GM13977 (cell line): ENCODE measurements around the gene TOP2A.

Experiments
- DNase-seq: peaks from one replicate; pipeline ENCODE4 v3.0.0; 2012; ENCODE audit warnings: low spot score
- in situ Hi-C: fragments of 300-500 bp; cut with MboI; formaldehyde crosslinking; loops from one replicate; pipeline ENCODE4 v1.12.0; 2022; ENCODE audit warnings: low sequenced_read_pairs, low pct_unique_long_range_greater_than_20kb, mixed read lengths, inconsistent platforms; ENCODE audit not compliant: unreplicated experiment
- TF ChIP-seq, protein P1 (sequence below): IDR thresholded peaks from 2 replicates; pipeline ENCODE4 v1.5.1; 2012; ENCODE audit warnings: mild to moderate bottlenecking, control low read depth; ENCODE audit not compliant: insufficient read depth; ENCODE audit errors: extremely low read depth, missing control alignments

Gene TOP2A

DNA sequence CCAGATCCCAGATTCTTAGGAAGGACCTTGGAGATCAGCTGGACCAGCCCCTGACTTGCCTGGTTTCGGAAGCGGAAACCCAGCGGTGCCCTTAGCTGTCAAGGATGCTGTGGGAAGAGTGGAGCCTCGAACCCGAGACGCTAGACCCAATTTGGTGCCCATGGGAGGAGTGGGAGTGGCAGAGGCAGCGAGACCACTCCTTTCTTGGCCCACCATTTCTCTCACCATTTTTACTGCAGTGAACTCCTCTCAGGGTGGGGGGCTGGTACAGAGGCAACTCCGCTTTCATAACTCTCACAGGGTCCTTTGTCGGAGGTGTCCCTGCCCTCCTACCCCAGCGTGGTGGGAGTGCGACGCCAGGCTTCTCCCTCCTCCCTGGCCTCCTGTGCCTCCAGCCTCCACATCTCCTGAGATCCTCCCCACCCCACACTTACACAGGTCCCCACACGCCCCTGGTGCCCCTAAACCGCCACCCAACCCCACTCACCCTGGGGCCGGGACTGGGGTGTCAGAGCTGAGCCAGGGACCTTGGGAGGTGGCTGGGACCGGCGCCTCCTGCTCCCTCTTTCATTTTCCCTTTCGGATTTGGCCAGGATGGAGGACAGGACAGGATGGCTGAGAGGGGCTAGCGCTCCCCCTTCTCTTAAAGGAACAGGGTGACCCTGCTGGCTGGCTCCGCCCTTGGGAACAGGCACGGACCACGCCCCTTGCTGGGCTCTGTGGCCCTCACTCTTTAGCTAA, 53.4 kb downstream of the TOP2A start, which contains the start of gene GJD3:
Gene GJD3, minus strand, starts transcription at position 617 of the 741 bp plus-strand sequence. CDS start 922 bp downstream, outside the sequence.
- TF ChIP-seq, protein P1, sequence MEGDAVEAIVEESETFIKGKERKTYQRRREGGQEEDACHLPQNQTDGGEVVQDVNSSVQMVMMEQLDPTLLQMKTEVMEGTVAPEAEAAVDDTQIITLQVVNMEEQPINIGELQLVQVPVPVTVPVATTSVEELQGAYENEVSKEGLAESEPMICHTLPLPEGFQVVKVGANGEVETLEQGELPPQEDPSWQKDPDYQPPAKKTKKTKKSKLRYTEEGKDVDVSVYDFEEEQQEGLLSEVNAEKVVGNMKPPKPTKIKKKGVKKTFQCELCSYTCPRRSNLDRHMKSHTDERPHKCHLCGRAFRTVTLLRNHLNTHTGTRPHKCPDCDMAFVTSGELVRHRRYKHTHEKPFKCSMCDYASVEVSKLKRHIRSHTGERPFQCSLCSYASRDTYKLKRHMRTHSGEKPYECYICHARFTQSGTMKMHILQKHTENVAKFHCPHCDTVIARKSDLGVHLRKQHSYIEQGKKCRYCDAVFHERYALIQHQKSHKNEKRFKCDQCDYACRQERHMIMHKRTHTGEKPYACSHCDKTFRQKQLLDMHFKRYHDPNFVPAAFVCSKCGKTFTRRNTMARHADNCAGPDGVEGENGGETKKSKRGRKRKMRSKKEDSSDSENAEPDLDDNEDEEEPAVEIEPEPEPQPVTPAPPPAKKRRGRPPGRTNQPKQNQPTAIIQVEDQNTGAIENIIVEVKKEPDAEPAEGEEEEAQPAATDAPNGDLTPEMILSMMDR, result no peak
- no peak for DNase-seq
- in situ Hi-C loops, result loop anchor here (10.0 kb wide), 1 partner anchor 171 kb away; no protein-coding TSS in a partner anchor

DNA sequence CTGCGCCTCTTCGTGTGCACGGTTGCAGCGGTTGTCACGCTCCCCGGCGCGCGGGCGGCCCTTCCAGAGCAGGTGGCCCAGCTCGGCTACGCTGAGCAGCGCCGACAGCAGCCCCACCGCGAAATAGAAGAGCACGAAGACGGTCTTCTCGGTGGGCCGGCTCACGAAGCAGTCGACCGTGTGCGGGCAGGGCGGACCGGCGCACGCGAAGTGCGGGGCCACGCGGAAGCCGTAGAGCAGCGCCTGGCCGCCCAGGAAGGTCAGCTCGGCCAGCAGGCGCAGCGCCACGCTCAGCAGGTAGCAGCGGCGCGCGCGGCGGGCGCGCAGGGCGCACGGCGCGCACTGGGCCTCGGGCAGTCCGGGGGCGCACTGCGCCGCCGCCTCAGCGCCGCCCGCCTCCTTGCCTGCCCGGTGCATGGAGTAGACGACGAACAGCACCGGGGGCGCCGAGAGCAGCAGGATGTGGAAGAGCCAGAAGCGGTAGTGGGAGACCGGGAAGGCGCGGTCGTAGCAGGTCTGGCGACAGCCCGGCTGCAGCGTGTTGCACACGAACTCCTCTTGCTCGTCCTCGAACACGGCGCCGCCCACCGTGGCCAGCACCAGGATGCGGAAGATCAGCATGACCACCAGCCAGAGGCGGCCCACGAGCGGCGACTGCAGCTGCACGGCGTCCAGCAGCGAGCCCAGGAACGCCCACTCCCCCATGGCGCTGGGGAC, 54.4 kb downstream of the TOP2A start:
- peak; percentile 73 for DNase-seq
- TF ChIP-seq, protein P1, result peak; percentile 10
- in situ Hi-C loops, result loop anchor here (10.0 kb wide), 1 partner anchor 172 kb away; no protein-coding TSS in a partner anchor

DNA sequence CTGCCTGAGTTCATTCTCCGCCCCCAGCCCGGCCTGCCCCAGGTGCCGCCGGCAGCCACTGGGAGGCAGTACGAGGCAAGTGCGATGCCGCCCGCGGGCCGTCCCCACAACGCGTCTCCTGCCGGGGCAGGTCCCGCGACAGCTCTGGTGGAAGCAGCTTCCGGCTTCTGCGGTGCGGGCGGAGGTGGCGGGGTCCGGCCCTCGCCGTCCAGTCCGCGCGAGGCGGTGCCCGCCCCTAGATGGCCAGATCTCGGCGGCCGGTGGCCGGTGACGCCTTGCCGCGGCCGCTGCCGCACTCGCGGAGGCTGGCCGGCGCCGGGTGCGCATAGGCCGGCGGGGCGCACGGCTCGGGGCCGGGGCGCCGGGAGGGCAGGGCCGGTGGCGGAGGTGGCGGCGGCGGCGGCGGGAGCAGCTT, 55.0 kb downstream of the TOP2A start:
- TF ChIP-seq, protein P1, result peak; percentile 91
- peak; percentile 96 for DNase-seq
- in situ Hi-C loops, result loop anchor here (10.0 kb wide), 1 partner anchor 172 kb away; no protein-coding TSS in a partner anchor

DNA sequence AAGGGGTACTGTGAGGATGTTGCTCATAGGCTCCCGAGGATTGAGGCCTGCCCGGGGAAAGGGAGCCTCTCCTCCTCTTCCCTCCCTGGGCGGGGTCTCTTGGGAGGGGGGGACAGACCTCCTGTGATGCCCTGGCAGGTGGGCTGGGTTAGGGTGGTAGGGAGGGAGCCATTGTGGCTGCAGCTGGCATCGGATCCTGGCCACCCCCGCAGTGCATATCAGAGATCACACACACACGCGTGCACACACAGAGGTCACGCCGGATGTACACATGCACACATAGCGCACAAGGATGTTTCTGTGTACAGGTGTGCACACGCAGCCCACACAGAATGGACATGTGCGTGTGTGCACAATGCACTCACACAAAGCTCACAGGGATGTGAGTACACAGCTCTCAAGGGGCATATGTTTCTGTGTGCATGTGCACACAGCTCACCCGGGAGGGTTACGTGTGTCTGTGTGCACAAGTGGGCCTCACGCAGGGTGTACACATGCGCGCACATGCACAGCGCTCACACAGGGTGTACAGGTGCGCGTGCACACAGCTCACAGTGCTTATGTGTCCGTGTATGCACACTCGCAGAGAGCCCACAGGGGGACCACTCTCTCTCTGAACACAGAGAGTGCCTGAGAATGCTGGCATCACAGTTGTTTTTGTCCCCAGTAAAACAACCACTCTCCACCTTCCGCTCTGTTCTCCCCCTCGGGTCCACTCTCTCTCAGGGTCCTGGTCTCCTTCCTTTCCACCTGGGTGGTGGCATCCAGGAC, 55.6 kb downstream of the TOP2A start:
- no peak for DNase-seq
- in situ Hi-C loops, result loop anchor here (10.0 kb wide), 1 partner anchor 173 kb away; no protein-coding TSS in a partner anchor
- TF ChIP-seq, protein P1, result no peak

DNA sequence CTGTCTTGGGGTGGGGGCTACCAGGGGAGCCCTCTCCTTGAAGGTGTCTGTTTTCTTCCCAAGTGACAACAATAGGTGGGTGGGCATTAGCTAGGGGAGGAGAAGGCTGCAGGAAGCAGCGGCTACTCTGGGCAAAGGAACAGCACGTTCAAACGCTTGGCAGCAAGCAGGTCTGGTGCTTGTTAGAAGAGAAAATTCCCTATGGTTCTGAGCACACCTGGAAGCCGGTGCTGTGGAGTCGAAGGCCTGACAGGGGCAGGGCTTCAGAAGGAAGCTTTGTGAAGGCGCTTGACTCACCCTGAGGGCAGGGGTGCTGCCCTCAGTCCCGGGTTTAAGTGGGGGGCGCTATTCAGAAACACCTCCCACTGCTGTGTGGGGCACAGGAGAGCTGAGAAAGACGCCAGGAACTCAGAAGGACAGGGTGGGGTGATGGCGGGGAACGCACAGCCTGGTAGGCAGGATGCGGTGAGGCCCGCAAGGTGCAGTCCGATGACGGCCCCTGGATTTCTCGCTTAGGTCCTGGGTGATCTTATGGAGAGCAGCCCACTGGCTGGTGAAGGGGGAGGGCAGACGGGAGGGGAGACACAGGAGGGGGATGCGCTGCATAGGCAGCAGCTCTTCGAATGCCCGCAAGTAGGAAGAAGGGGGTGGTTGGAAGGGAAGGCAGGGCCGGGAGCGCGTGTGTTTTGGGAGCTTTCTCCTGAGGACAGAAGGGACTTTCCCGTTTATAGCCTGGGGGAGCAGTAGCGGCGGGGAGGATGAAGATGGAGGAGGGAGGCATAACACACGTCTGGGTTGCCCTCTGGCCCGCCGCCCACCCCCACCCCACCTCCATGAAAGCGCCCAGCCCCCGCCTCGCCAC, 56.4 kb downstream of the TOP2A start:
- in situ Hi-C loops, result loop anchor here (10.0 kb wide), 1 partner anchor 174 kb away; no protein-coding TSS in a partner anchor
- no peak for DNase-seq
- TF ChIP-seq, protein P1, result no peak

DNA sequence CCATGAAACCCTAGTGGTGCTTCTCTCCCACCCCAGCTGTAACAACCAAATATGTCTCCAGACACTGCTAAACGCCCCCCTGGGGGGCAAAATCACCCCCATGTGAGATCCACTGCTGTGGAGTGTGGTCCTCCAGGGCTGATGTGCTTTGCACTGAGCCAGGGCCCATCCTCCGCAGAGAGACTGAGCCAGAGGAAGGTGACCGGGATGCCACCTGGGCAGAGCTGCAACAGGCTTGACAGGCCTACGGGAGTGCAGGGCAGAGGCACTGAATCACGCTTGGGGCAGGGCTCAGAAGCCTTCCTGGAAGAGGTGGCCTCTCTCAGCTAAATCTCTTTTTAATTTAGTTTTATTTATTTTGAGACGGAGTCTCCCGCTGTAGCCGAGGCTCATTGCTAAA, 57.6 kb downstream of the TOP2A start:
- in situ Hi-C loops, result loop anchor here (10.0 kb wide), 1 partner anchor 175 kb away; no protein-coding TSS in a partner anchor
- TF ChIP-seq, protein P1, result no peak
- no peak for DNase-seq
